CD4-positive, alpha-beta T cell treated with Interferon alpha-2 for 1 hour (primary cell): Measurements from ENCODE around the gene MYEOV.

Source experiments
- DNase-seq, 2 donors: peaks; one replicate each; pipeline ENCODE4 v3.0.0-alpha.2; 2020 to 2022

MYEOV gene

GRCh38 chr11:69343401-69344321, 49.7 kb downstream of the MYEOV start:
- no peak for DNase-seq

- DNase-seq = no peak
Observed at GRCh38 chr11:69344570-69345145, 50.7 kb downstream of the MYEOV start.
